ENCODE data around the gene GIMAP6.

DNA sequence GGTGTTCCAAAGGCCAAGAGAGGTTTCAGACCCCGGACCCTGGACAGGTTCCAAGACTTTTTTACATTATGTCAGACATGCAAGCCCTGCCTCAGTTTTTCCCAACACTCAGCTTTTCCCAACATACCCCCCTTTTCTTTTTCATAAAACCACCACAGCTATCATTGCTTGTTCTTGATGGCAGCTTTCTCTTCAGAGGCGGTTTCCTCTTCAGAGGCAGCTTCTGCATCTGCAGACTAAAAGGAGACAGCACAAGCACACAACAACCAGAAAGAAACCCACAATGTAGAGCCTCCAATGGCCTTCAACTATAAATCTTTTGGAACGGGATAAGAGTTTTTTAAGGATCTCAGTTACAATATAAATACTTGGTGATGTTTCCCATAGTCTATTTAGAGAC is 19.3 kb downstream of the GIMAP6 start:
- TF ChIP-seq POLR2A (IDR thresholded peaks at IDR 0.05; ENCODE audit: low read depth, low read length), result no peak
- TF ChIP-seq, protein P1, sequence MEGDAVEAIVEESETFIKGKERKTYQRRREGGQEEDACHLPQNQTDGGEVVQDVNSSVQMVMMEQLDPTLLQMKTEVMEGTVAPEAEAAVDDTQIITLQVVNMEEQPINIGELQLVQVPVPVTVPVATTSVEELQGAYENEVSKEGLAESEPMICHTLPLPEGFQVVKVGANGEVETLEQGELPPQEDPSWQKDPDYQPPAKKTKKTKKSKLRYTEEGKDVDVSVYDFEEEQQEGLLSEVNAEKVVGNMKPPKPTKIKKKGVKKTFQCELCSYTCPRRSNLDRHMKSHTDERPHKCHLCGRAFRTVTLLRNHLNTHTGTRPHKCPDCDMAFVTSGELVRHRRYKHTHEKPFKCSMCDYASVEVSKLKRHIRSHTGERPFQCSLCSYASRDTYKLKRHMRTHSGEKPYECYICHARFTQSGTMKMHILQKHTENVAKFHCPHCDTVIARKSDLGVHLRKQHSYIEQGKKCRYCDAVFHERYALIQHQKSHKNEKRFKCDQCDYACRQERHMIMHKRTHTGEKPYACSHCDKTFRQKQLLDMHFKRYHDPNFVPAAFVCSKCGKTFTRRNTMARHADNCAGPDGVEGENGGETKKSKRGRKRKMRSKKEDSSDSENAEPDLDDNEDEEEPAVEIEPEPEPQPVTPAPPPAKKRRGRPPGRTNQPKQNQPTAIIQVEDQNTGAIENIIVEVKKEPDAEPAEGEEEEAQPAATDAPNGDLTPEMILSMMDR (conservative IDR thresholded peaks at IDR 0.05; ENCODE audit: low read depth, low read length), result no peak
- TF ChIP-seq, protein P2, sequence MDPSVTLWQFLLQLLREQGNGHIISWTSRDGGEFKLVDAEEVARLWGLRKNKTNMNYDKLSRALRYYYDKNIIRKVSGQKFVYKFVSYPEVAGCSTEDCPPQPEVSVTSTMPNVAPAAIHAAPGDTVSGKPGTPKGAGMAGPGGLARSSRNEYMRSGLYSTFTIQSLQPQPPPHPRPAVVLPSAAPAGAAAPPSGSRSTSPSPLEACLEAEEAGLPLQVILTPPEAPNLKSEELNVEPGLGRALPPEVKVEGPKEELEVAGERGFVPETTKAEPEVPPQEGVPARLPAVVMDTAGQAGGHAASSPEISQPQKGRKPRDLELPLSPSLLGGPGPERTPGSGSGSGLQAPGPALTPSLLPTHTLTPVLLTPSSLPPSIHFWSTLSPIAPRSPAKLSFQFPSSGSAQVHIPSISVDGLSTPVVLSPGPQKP (IDR thresholded peaks at IDR 0.05; ENCODE audit: borderline replicate concordance, low read depth, low read length), result no peak
- TF ChIP-seq RAD21 (IDR thresholded peaks at IDR 0.05; ENCODE audit: low read length), result no peak
- TF ChIP-seq, protein P3, sequence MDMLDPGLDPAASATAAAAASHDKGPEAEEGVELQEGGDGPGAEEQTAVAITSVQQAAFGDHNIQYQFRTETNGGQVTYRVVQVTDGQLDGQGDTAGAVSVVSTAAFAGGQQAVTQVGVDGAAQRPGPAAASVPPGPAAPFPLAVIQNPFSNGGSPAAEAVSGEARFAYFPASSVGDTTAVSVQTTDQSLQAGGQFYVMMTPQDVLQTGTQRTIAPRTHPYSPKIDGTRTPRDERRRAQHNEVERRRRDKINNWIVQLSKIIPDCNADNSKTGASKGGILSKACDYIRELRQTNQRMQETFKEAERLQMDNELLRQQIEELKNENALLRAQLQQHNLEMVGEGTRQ (IDR thresholded peaks at IDR 0.05; ENCODE audit: low read depth, low read length), result no peak
- TF ChIP-seq CHD1 (IDR thresholded peaks at IDR 0.05; ENCODE audit: low read depth, low read length), result no peak
- no peak for TF ChIP-seq SMC3 (IDR thresholded peaks at IDR 0.05; ENCODE audit: low read depth, low read length)
- TF ChIP-seq CEBPB (IDR thresholded peaks at IDR 0.05; ENCODE audit: low read depth, low read length), result no peak
- no peak for TF ChIP-seq MAZ (IDR thresholded peaks at IDR 0.05; ENCODE audit: borderline replicate concordance, low read depth, low read length)
- TF ChIP-seq RCOR1 (IDR thresholded peaks at IDR 0.05; ENCODE audit: insufficient replicate concordance, low read length), result no peak
- no peak for TF ChIP-seq BHLHE40 (IDR thresholded peaks at IDR 0.05; ENCODE audit: low read depth, low read length)
- no peak for TF ChIP-seq FOS (IDR thresholded peaks at IDR 0.05; ENCODE audit: low read depth, low read length)
